Esophagus (tissue), 2 donors: ENCODE results near the gene FOXP1. TPM values are rescaled to one million over a fixed set of nuclear protein-coding genes. Genes with fewer than 3 reads are reported as not detected.

Experiments used
- H3K27ac ChIP-seq, 2 donors: one replicate each; pipeline ENCODE4 v1.5.1; 2013; ENCODE audit warnings: low read depth in 2 of 2, mild to moderate bottlenecking in 2 of 2, inconsistent platforms in 1 of 2, low read length in 1 of 2, moderate library complexity in 1 of 2
- H3K27me3 ChIP-seq, 2 donors: one replicate each; pipeline ENCODE4 v1.6.1; 2013; ENCODE audit warnings: low read length in 2 of 2, control low read depth in 1 of 2, mild to moderate bottlenecking in 1 of 2; ENCODE audit not compliant: insufficient read depth in 2 of 2, control insufficient read depth in 1 of 2
- H3K36me3 ChIP-seq, 2 donors: one replicate each; pipeline ENCODE4 v1.6.1; 2013; ENCODE audit warnings: low read length in 1 of 2; ENCODE audit not compliant: control insufficient read depth in 2 of 2, insufficient read depth in 2 of 2
- H3K4me1 ChIP-seq, 2 donors: one replicate each; pipeline ENCODE4 v1.6.1; 2013; ENCODE audit warnings: low read length in 1 of 2; ENCODE audit not compliant: control insufficient read depth in 2 of 2, insufficient read depth in 2 of 2
- H3K4me3 ChIP-seq, 2 donors: one replicate each; pipeline ENCODE4 v1.5.1; 2013; ENCODE audit warnings: low read length in 2 of 2, mild to moderate bottlenecking in 2 of 2, low read depth in 1 of 2, moderate library complexity in 1 of 2
- H3K9me3 ChIP-seq, 2 donors: one replicate each; pipeline ENCODE4 v1.6.1; 2013; ENCODE audit warnings: mild to moderate bottlenecking in 2 of 2, low read depth in 1 of 2, low read length in 1 of 2, moderate library complexity in 1 of 2; ENCODE audit not compliant: control insufficient read depth in 2 of 2, insufficient read depth in 1 of 2
- WGBS, 2 donors: extraction: QIAGEN DNeasy Blood & Tissue Kit; methylation state at CpG; one replicate each; pipeline ENCODE4 v1.1.7; 2013; 5-methylcytosine and 5-hydroxymethylcytosine counted together
- polyA plus RNA-seq, 2 donors: library from polyadenylated mRNA; stranded (reverse); fragments of 200-250 nt; gene quantifications; one replicate each; pipeline ENCODE4 v1.2.3, GENCODE V29; 2013
- donor health status: healthy with polysubstance abuse.
- donor health status: Bipolar disorder and iron deficiency.

FOXP1 gene
- polyA plus RNA-seq, 2 donors: 10.7 to 20.4 TPM

GRCh38 chr3:71207632-71208031 is 375.9 kb downstream of the FOXP1 start:
- H3K4me1 ChIP-seq: peaks cover 0 to 3% of the 10 kb centered on the region in 2 donors
- no peaks in the 10 kb centered on the region for H3K9me3 ChIP-seq
- 64 to 92% methylated on average over 3 of the region's 3 CpGs for WGBS, 2 donors
- no peak overlapping the region for H3K4me3 ChIP-seq
- no peaks in the 10 kb centered on the region for H3K36me3 ChIP-seq
- no peak overlapping the region for H3K27ac ChIP-seq
- H3K27me3 ChIP-seq: no peaks in the 10 kb centered on the region

DNA sequence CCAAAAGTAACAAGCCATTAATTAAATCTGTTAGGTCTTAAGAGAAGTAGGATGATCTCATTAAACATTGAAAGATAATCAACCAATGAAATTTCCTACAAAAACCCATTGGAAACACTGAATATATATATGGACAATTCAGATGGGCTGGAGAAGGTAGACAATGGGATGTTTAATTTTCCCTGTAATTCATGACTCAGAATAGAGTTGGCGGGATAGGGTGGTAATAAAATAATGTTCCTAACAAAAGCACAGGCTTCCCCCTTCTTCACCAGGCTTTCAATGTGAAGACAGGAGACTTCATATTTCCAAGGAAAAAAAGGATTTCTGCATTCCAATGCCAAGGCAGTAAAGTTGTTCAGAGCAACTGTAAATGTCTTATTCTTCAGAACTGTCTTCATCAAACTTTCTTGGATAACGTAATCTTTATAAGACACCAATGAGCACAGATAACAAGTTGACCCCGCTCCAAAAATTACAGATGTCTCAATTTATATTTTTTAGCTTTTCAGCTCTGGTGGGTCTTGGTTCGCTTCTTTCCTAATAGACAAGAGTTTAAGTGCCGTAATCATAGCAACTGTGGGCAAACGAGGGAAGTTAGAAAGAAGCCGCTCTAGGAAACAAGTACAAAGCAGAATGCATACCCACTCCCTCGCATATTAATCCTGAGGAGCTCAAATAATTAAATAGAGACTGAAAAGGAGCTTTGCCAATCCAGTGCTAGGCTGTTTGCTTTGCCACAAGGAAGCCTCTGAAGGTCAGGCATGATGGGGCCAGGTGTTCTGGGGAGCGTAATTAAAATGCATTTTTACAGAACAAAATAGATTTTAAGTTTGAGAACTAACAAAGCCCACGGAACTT is 377.0 kb downstream of the FOXP1 start:
- H3K27me3 ChIP-seq: no peaks in the 10 kb centered on the region
- H3K36me3 ChIP-seq: no peaks in the 10 kb centered on the region
- WGBS, 2 donors: 78 to 91% methylated on average over 10 of the region's 10 CpGs
- no peaks in the 10 kb centered on the region for H3K9me3 ChIP-seq
- peaks cover 0 to 3% of the 10 kb centered on the region in 2 donors for H3K4me1 ChIP-seq
- no peak overlapping the region for H3K4me3 ChIP-seq
- H3K27ac ChIP-seq: no peak overlapping the region

DNA sequence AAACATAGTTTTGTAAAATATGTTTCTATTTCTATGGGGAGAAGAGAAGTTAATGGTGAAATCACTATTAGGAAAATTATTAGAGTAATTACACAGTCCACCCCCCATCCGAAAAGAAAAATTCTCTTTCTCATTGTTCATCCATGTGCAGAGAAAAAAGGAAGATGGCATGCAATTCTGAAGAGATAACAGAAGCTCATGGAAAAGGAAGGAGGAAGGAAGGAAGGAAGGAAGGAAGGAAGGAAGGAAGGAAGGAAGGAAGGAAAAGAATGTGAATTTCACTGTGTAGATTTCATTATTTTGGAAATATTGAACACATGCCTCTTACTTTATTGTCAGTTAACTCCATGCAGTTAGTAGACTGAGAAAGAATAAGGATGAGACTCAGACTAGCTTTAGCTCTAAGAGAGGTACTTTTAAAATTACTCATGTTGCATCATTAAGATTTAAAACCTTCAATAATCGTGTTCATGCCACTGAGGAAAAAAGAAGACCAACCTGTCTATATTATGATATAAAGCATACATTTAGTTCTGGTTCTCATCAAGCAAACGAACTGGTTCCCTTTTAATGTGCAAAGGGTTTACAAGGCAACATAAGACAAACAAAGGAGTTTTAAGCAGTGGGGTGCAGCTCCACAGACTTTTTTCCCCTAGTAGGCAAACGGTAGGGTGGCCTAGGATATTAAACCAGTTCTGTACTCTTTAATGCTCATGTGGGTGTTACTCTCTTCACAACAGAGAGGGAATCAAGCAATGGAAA is 379.6 kb downstream of the FOXP1 start:
- no peak overlapping the region for H3K27ac ChIP-seq
- no peak overlapping the region for H3K4me3 ChIP-seq
- H3K27me3 ChIP-seq: no peaks in the 10 kb centered on the region
- H3K36me3 ChIP-seq: no peaks in the 10 kb centered on the region
- peaks cover 0 to 3% of the 10 kb centered on the region in 2 donors for H3K4me1 ChIP-seq
- WGBS, 2 donors: 76 to 78% methylated on average over 4 of the region's 4 CpGs
- no peaks in the 10 kb centered on the region for H3K9me3 ChIP-seq

DNA sequence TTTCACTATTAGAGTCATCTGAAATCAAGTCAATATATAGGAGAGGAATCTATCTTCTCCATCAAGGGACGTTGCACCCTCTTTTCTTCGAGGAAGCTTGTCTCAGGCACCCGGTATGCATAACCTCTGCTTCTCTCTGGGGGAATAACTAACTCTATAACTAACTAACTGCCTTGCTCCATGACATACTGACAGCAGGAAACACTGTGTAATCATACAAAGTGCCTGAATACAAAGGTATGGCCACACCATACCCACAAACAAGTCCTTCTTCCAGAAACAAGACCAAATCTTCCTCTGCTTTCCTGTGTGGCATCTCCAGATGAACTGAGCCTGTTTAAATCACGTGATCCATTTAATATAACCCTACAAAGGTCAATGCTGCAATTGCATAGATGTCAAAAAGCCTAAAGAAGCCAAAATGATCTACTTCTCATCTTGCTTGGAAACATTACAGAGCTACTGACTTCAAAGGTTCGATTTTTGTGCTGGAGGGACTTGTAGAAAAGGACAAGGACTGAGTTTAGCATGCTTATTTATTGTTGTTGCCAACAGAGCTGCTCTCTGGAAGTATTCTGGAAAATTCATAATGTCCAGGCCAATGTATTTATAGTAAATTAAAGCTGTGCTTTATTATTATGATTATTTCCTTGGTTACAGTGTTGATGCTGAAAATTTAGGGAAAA is 380.5 kb downstream of the FOXP1 start:
- Histone ChIP-seq H3K27me3 (no peaks in the 10 kb centered on the region), H3K36me3 (peaks cover 0 to 2% of the 10 kb centered on the region in 2 donors), H3K9me3 (no peaks in the 10 kb centered on the region), H3K4me3 (no peak overlapping the region), H3K4me1 (peaks cover 0 to 3% of the 10 kb centered on the region in 2 donors), H3K27ac (no peak overlapping the region)
- WGBS, 2 donors: 58 to 61% methylated on average over 5 of the region's 5 CpGs

DNA sequence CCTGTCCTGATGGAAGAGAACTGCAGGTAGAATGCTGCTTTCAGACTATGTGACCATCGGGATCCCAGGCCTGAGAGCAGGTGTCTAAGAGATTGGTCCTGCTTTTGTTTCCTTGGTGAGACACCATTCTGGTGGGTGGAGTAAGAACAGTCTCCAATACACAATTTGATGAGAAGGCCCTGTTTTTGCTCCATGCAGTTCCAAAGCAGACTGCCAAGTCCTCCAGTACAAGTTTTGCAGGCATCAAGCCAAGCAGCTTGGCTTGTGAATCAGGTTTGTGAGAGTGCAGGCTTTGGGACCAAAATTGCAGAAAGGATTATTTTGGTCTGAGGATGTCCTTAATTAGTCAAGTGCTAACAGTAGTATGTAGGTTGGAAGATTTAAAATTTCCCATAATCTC is 381.6 kb downstream of the FOXP1 start:
- Histone ChIP-seq H3K27ac (peak overlapping the region in 1 of 2 donors; percentile 3), H3K4me3 (no peak overlapping the region), H3K27me3 (no peaks in the 10 kb centered on the region), H3K4me1 (peaks cover 0 to 3% of the 10 kb centered on the region in 2 donors), H3K9me3 (no peaks in the 10 kb centered on the region), H3K36me3 (peaks cover 0 to 3% of the 10 kb centered on the region in 2 donors)
- 22 to 48% methylated on average over 1 of the region's 1 CpG for WGBS, 2 donors

DNA sequence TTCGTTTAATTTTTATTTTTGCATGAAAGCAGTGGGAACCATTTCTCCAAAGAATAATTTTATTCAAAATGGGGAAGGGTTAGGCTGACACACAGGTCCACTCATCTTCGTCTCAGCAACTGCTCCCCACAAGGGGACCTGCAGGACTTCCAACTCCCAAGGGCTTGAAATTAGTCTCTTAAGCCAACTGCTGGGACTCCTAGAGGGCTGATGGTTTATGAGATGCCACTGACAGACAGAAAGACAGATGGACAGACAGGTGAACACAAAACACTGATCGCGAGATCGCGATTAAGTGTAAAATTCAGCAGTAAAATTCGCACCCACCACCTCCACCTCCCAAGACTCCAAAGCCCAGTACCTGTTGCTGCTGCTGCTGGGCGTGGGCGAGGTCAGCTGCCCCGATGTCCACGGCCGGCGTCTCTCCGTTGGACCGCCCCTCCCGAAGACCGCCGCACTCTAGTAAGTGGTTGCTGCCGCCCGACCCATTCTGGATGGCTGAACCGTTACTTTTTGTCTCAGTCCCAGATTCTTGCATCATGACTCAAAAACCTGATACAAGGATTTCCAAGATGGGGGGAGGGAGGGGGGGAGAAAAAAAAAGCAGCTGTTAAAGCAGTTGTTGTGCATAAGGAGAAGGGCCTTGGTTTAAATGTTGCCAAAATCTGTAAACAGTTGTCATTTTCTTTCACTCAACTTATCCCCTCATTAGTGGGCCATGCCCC is 385.5 kb downstream of the FOXP1 start:
- no peak overlapping the region for H3K4me3 ChIP-seq
- 96 to 97% methylated on average over 21 of the region's 21 CpGs for WGBS, 2 donors
- no peaks in the 10 kb centered on the region for H3K27me3 ChIP-seq
- H3K4me1 ChIP-seq: no peaks in the 10 kb centered on the region
- H3K36me3 ChIP-seq: peaks cover 0 to 3% of the 10 kb centered on the region in 2 donors
- H3K27ac ChIP-seq: no peak overlapping the region
- H3K9me3 ChIP-seq: no peaks in the 10 kb centered on the region

DNA sequence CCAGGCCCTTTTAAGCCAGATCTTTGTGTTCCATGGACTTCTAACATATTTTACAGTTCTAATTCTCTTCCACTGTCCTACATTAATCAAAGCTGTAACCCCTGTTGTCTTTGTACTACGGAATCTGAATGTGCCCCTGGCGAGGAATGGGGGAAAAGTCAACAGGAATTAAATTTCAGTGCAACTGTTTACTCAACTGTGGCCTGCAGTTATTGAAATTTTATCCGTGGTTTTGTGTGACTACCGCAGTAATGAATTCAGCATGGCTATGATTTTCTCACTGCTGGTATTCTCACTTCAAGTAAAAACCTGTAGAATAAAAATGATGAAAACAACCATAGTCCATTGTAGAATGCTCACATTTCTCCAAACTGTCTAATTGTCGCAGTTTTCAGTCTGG is 388.0 kb downstream of the FOXP1 start:
- Histone ChIP-seq H3K27ac (no peak overlapping the region), H3K36me3 (peaks cover 0 to 3% of the 10 kb centered on the region in 2 donors), H3K27me3 (no peaks in the 10 kb centered on the region), H3K4me3 (no peak overlapping the region), H3K9me3 (no peaks in the 10 kb centered on the region), H3K4me1 (no peaks in the 10 kb centered on the region)
- WGBS, 2 donors: 62 to 67% methylated on average over 5 of the region's 5 CpGs

GRCh38 chr3:71194785-71195184 is 388.7 kb downstream of the FOXP1 start:
- Histone ChIP-seq H3K9me3 (no peaks in the 10 kb centered on the region), H3K4me3 (no peak overlapping the region), H3K27me3 (no peaks in the 10 kb centered on the region), H3K27ac (no peak overlapping the region), H3K36me3 (peaks cover 0 to 3% of the 10 kb centered on the region in 2 donors), H3K4me1 (no peaks in the 10 kb centered on the region)
- WGBS, 2 donors: 95 to 96% methylated on average over 5 of the region's 5 CpGs

DNA sequence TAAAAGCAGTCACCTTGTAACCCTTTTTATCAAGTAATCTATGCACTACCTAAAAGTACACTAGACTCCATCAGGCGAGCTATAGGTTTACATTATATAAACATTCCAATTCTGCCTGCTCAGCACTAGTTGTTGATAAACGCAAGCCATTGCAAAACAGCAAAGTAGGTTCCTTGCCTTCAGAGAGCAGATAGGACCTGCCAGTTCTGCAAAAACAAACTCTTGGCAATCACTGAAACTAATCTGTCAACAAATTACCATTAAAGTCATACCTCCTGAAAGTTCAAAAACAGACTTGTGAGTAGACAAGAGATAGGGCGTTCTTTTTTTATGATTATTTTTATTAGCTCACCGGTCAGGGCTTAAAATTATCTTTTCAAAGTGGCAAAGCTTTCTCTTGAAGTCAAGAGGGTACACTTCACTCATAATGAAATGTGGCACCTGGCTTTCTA is 392.5 kb downstream of the FOXP1 start:
- no peaks in the 10 kb centered on the region for H3K27me3 ChIP-seq
- H3K9me3 ChIP-seq: no peaks in the 10 kb centered on the region
- H3K4me1 ChIP-seq: no peaks in the 10 kb centered on the region
- no peak overlapping the region for H3K27ac ChIP-seq
- H3K4me3 ChIP-seq: no peak overlapping the region
- no peaks in the 10 kb centered on the region for H3K36me3 ChIP-seq
- WGBS, 2 donors: 71 to 85% methylated on average over 4 of the region's 4 CpGs
